Endothelial cell (in vitro differentiated cells): ENCODE data around the gene ACAD11. TPM values are rescaled to one million over a fixed set of nuclear protein-coding genes. Genes with fewer than 3 reads are reported as not detected.

ENCODE experiments used
- DNase-seq: peaks from one replicate; pipeline ENCODE4 v3.0.0; 2021; ENCODE audit warnings: low spot score
- H3K27ac Mint-ChIP-seq: one replicate; pipeline ENCODE4 v1.8.0; 2021; ENCODE audit warnings: mixed read lengths, inconsistent platforms; ENCODE audit not compliant: unreplicated experiment
- H3K27me3 Mint-ChIP-seq: one replicate; pipeline ENCODE4 v1.8.0; 2021; ENCODE audit warnings: mild to moderate bottlenecking, moderate library complexity, mixed read lengths, inconsistent platforms; ENCODE audit not compliant: unreplicated experiment
- H3K36me3 Mint-ChIP-seq: one replicate; pipeline ENCODE4 v1.8.0; 2021; ENCODE audit warnings: mild to moderate bottlenecking, low read depth, mixed read lengths, inconsistent platforms; ENCODE audit not compliant: unreplicated experiment
- H3K4me1 Mint-ChIP-seq: one replicate; pipeline ENCODE4 v1.8.0; 2021; ENCODE audit warnings: mild to moderate bottlenecking, mixed read lengths, inconsistent platforms; ENCODE audit not compliant: unreplicated experiment
- H3K4me3 Mint-ChIP-seq: one replicate; pipeline ENCODE4 v1.8.0; 2021; ENCODE audit warnings: mild to moderate bottlenecking, mixed read lengths, inconsistent platforms; ENCODE audit not compliant: unreplicated experiment
- H3K9me3 Mint-ChIP-seq: one replicate; pipeline ENCODE4 v1.8.0; 2021; ENCODE audit warnings: mixed read lengths, inconsistent platforms; ENCODE audit not compliant: unreplicated experiment
- CTCF ChIP-seq: fragments of 200-600 bp; sonication (generic); IDR thresholded peaks from one replicate; pipeline ENCODE4 v1.5.0; 2021; ENCODE audit warnings: antibody characterized with exemption; ENCODE audit not compliant: unreplicated experiment
- total RNA-seq: library from RNA; stranded (reverse); fragmentation: NEBNext Ultra II Directional; extraction: Animal tissue kit (Norgen Biotek cat#: 25700); gene quantifications from one replicate; pipeline ENCODE4 v1.2.1, GENCODE V29; 2021; ENCODE audit not compliant: unreplicated experiment

Gene ACAD11
- total RNA-seq, 1 donor from 2014 or later: 20.0 TPM

GRCh38 chr3:132545471-132545870 lies 114.1 kb downstream of the ACAD11 start:
- Mint-ChIP-seq H3K9me3 (no peaks in the 10 kb centered on the region), H3K27ac (no peak overlapping the region), H3K4me3 (no peak overlapping the region), H3K4me1 (peaks cover 31% of the 10 kb centered on the region), H3K36me3 (peaks cover 7% of the 10 kb centered on the region), H3K27me3 (peaks cover 1% of the 10 kb centered on the region)
- DNase-seq: no peak
- TF ChIP-seq CTCF: no peak

GRCh38 chr3:132544130-132544529 lies 115.5 kb downstream of the ACAD11 start:
- H3K4me3 Mint-ChIP-seq: no peak overlapping the region
- peaks cover 13% of the 10 kb centered on the region for H3K36me3 Mint-ChIP-seq
- no peak overlapping the region for H3K27ac Mint-ChIP-seq
- H3K9me3 Mint-ChIP-seq: no peaks in the 10 kb centered on the region
- DNase-seq: no peak
- H3K27me3 Mint-ChIP-seq: peaks cover 1% of the 10 kb centered on the region
- TF ChIP-seq CTCF: no peak
- peaks cover 26% of the 10 kb centered on the region for H3K4me1 Mint-ChIP-seq

GRCh38 chr3:132543011-132543739 lies 116.4 kb downstream of the ACAD11 start:
- H3K36me3 Mint-ChIP-seq: peaks cover 16% of the 10 kb centered on the region
- peaks cover 26% of the 10 kb centered on the region for H3K4me1 Mint-ChIP-seq
- peak overlapping the region; percentile 16 for H3K27ac Mint-ChIP-seq
- H3K9me3 Mint-ChIP-seq: no peaks in the 10 kb centered on the region
- no peak for TF ChIP-seq CTCF
- DNase-seq: no peak
- H3K4me3 Mint-ChIP-seq: no peak overlapping the region
- peaks cover 1% of the 10 kb centered on the region for H3K27me3 Mint-ChIP-seq

- Mint-ChIP-seq H3K27ac (no peak overlapping the region), H3K27me3 (peaks cover 1% of the 10 kb centered on the region), H3K4me1 (peaks cover 26% of the 10 kb centered on the region), H3K4me3 (no peak overlapping the region), H3K36me3 (peaks cover 16% of the 10 kb centered on the region), H3K9me3 (no peaks in the 10 kb centered on the region)
- no peak for TF ChIP-seq CTCF
- DNase-seq: no peak
Observed at GRCh38 chr3:132542577-132542976, 117.0 kb downstream of the ACAD11 start.

- Mint-ChIP-seq H3K9me3 (no peaks in the 10 kb centered on the region), H3K27me3 (peaks cover 8% of the 10 kb centered on the region), H3K4me1 (peaks cover 34% of the 10 kb centered on the region), H3K36me3 (peaks cover 16% of the 10 kb centered on the region), H3K27ac (no peak overlapping the region), H3K4me3 (no peak overlapping the region)
- DNase-seq: no peak
- TF ChIP-seq CTCF: no peak
Observed at GRCh38 chr3:132539681-132540080, 119.9 kb downstream of the ACAD11 start.
